HG03039 (cell line): ENCODE measurements around the gene BIN1.

Source experiments
- ATAC-seq: cut with Tn5 transposase; IDR thresholded peaks from one replicate; pipeline ENCODE4 v1.9.1; 2021; ENCODE audit warnings: mild to moderate bottlenecking, moderate library complexity; ENCODE audit not compliant: unreplicated experiment

The BIN1 gene

DNA sequence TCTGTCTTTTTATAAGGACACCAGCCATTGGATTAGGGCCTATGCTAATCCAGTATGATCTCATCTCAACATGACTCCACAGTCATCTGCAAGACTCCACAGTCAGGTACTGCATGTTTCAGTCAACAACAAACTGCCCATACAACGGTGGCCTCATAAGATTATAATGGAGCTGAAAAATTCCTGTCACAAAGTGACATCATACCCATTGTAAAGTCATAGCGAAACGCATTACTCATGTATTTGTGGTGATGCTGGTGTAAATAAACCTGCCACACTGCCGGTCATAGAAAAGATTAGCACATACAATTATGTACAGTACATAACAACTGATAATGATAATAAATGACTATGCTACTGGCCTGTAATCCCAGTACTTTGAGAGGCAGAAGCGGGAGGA lies 106.0 kb downstream of the BIN1 start:
- ATAC-seq: no peak

- no peak for ATAC-seq
Measured at GRCh38 chr2:127000194-127000593, 106.8 kb downstream of the BIN1 start.

DNA sequence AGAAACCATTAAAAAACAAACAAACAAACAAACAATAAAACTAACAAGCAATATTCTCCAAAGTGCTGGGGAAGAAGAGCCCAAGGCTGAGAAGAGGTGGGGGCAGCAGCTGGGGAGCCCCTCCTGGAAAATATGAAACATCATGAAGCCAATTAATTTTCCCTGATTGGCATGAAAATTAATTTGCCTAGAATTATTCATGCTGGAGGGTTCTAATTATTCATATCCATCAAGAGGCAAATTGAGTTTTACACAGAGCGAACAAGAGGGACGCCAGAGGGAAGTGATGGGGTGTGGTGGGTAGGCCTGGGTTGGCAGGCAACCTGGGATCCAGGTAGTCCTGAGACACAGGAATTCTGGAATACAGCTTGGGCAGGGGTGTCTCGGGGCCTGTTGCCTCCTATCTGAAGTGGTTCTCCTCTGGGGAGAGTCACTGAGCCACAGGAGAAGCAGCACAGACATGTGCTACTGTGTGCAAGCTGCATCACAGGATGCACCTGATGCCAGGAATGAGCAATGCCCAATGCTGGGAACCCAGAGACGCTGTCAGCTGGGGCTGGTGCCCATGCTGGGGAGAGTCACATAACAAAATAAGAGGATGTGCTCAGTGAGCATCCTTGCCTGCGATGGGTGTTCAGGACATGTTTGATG lies 107.7 kb downstream of the BIN1 start:
- ATAC-seq: no peak

- no peak for ATAC-seq
Measured at GRCh38 chr2:126998486-126998885, 108.5 kb downstream of the BIN1 start.
